Right cardiac atrium (tissue), 5 donors: ENCODE results near the gene C1D. TPM values are rescaled to one million over a fixed set of nuclear protein-coding genes. Genes with fewer than 3 reads are reported as not detected.
"Not testable (repeated sequence)": the region's sequence is repeated elsewhere in the genome, so short reads cannot be mapped to it uniquely, and the experiment has no call there.

Experiments
- ATAC-seq, 2 donors: fragments of 200-7000 bp; cut with Tn5 transposase; one replicate each; pipeline versions ENCODE4 v1.8.0 to v1.9.1; 2020; ENCODE audit warnings: moderate library complexity in 2 of 2, mild to moderate bottlenecking in 1 of 2
- DNase-seq, 3 donors: peaks; one replicate each; pipeline ENCODE4 v3.0.0-alpha.2; 2020
- H3K27ac ChIP-seq: one replicate; pipeline ENCODE4 v1.5.1; 2013; ENCODE audit warnings: mild to moderate bottlenecking, low read length, control low read depth, moderate library complexity
- H3K27me3 ChIP-seq: one replicate; pipeline ENCODE4 v1.6.1; 2013; ENCODE audit not compliant: control insufficient read depth, insufficient read depth
- H3K4me1 ChIP-seq: one replicate; pipeline ENCODE4 v1.6.1; 2013; ENCODE audit warnings: low read length; ENCODE audit not compliant: control insufficient read depth, insufficient read depth
- H3K4me3 ChIP-seq: one replicate; pipeline ENCODE4 v1.5.1; 2013; ENCODE audit warnings: low read length, control low read depth
- H3K9me3 ChIP-seq: one replicate; pipeline ENCODE4 v1.6.1; 2013; ENCODE audit warnings: low read length; ENCODE audit not compliant: control insufficient read depth
- WGBS: extraction: QIAGEN DNeasy Blood & Tissue Kit; methylation state at CpG from one replicate; pipeline ENCODE4 v1.1.7; 2013; 5-methylcytosine and 5-hydroxymethylcytosine counted together
- intact Hi-C, 4 donors: fragments of 100-400 bp; cut with DNase I; formaldehyde crosslinking; loops; one replicate each; pipeline versions ENCODE4 v1.11.0 to v1.14.0; 2022 to 2023
- polyA plus RNA-seq: library from polyadenylated mRNA; stranded (reverse); fragments of 200-250 nt; gene quantifications from one replicate; pipeline ENCODE4 v1.2.3, GENCODE V29; 2013
- total RNA-seq, 4 donors: library from RNA; stranded (reverse); fragmentation: NEBNext Ultra II Directional; extraction: Animal tissue kit (Norgen Biotek cat#: 25700); gene quantifications; one replicate each; pipeline ENCODE4 v1.2.1, GENCODE V29; 2021
- donor health status: healthy with polysubstance abuse.
- donor health status: DM: no; HTN: yes; CAD: no.
- donor health status: DM: no; HTN: no; CAD: no.
- donor health status: DM: no; HTN: yes; CAD: no; lungs with severe emphysema.
- donor health status: DM: yes; HTN: yes; CAD: no.

The C1D gene
- total and polyA plus RNA-seq, 5 donors, result 13.5 to 21.2 (median 17.6) TPM

DNA sequence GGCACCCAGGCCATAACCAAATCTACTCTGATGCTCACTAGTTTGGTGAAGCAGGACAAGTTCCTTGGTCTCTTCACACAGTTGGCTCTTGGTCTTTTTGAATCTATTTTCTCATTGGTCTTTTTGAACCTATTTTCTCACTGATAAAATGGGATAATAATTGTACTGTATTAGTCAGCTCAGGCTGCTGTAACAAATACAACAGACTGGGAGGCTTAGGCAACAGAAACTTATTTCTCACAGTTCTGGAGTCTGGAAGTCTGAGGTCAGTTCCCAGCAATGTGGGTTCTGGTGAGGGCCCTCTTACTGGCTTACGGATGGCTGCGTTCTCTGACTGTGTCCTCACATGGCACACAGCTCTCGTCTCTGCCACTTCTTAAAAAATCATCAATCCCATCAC is 63.5 kb downstream of the C1D start:
- 90% methylated on average over 3 of the region's 3 CpGs for WGBS
- no peak overlapping the region for H3K4me3 ChIP-seq
- H3K4me1 ChIP-seq, result no peaks in the 10 kb centered on the region
- no peaks in the 10 kb centered on the region for H3K9me3 ChIP-seq
- DNase-seq (no peak), ATAC-seq (no peak)
- intact Hi-C loops, result no loop called here
- no peak overlapping the region for H3K27ac ChIP-seq
- no peaks in the 10 kb centered on the region for H3K27me3 ChIP-seq

DNA sequence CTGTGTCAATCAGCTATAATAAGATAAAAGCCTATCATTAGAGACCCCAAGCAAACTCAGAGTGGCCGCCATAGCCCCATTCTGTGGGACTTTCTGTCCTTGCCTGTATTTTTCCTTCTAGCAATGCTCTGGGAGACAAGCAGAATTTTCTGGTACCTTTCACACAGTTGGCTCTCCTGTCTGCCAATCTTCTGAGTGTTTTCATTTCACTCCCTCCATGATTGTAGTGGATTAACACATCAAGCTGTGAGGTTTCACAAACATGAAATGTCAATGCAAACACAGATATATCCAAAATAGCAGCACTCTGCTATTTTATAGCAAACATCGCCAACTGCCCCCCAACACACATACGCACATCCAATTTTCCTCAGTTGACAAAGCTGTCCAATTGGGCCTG is 64.9 kb downstream of the C1D start:
- ATAC-seq (no peak), DNase-seq (no peak)
- no peaks in the 10 kb centered on the region for H3K27me3 ChIP-seq
- 89% methylated on average over 3 of the region's 3 CpGs for WGBS
- intact Hi-C loops, result no loop called here
- no peaks in the 10 kb centered on the region for H3K4me1 ChIP-seq
- H3K9me3 ChIP-seq, result no peaks in the 10 kb centered on the region
- no peak overlapping the region for H3K4me3 ChIP-seq
- no peak overlapping the region for H3K27ac ChIP-seq

DNA sequence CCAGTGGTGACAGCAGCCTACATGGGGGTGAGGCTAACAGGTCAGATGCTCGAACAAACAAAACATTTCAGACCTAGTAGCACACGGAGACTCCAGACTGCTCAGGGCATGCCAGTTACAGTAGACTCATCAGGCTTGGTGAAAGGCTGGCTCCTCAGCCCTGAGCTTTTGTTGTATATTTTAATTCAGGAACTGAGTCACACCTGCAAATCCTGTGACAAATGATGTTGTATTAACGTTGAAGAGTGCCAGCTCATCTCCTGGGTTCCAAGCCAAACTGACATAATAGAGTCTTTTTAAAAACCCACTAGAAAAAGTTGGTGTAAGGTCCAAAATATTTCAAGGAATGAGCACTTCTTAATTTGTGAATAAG is 65.3 kb downstream of the C1D start:
- WGBS, result 42% methylated on average over 3 of the region's 3 CpGs
- Histone ChIP-seq H3K4me1 (no peaks in the 10 kb centered on the region), H3K4me3 (no peak overlapping the region), H3K27ac (no peak overlapping the region), H3K9me3 (no peaks in the 10 kb centered on the region), H3K27me3 (no peaks in the 10 kb centered on the region)
- DNase-seq, result no peak
- intact Hi-C loops, result no loop called here
- ATAC-seq, result no peak

DNA sequence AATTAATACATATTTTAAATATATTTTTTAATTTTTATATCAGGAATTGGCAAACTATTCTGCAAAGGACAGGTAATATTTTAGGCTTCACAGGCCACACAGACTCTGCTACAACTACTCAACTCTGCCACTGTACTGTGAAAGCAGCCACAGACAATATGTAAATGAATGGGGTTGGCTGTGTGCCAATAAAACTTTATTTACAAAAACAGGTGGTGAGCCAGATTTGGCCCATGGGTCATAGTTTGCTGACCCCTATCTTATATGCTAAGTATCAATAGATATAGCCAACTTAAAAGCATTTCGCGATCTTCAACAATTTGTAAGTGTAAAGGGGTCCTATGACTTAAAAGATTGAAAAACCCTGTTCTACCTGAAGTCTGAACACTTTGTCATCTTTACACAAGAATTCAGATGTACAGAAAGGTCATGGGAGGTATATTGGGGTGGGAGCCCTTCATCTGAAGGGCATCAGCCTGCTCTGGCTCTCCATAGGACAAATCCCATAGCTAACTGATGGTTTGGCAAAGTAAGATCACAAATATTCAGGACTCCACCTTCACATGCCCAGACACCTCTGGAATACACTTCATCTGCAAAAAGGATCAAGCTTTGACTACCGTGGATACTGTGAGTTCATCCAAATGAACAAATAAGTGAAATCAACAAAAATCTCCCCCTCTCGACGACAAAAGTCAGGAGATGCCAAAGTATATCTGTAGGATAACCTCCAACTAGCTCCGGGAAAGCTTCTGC is 65.9 kb downstream of the C1D start:
- DNase-seq, result no peak
- ATAC-seq, result no peak
- Histone ChIP-seq H3K27me3 (no peaks in the 10 kb centered on the region), H3K27ac (no peak overlapping the region), H3K4me1 (no peaks in the 10 kb centered on the region), H3K4me3 (no peak overlapping the region), H3K9me3 (no peaks in the 10 kb centered on the region)
- intact Hi-C loops, result no loop called here
- 74% methylated on average over 6 of the region's 6 CpGs for WGBS

DNA sequence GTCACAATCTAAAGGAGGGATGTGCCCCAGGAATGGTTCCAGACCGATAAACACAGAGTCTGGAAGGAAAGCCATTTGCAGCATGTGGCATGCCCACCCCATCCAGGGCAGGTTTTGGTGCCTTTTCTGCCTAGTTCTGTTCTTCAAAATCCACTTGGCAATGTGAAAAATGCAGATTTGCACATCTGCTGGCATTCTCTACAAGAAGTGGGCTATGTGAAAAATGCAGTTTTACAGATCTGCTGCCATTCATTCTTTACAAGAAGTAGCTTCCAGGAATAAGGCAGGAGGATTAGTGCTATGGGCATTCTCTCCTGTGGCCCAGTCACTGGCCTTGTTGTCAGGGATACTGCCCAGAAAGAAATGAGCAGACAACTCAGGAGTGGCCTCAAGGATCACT is 68.1 kb downstream of the C1D start:
- ATAC-seq (no peak), DNase-seq (no peak)
- Histone ChIP-seq H3K27ac (no peak overlapping the region), H3K4me1 (no peaks in the 10 kb centered on the region), H3K27me3 (no peaks in the 10 kb centered on the region), H3K9me3 (no peaks in the 10 kb centered on the region), H3K4me3 (no peak overlapping the region)
- WGBS, result 73% methylated on average over 1 of the region's 1 CpG
- intact Hi-C loops, result no loop called here

DNA sequence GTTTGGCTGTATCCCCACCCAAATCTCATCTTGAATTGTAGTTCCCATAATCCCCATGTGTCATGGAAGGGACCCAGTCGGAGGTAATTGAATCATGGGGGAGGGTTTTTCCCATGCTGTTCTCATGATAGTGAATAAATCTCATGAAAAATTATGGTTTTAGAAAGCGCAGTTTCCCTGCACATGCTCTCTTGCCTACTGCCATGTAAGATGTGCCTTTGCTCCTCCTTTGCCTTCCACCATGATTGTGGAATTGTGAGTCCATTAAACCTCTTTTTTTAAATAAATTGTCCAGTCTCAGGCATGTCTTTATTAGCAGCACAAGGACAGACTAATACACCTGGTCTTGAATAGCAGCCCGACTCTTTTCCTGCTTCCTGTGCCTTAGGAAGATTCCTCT is 68.7 kb downstream of the C1D start:
- intact Hi-C loops, H3K9me3 ChIP-seq, DNase-seq, H3K4me3 ChIP-seq, H3K27me3 ChIP-seq, ATAC-seq, H3K27ac ChIP-seq, H3K4me1 ChIP-seq: not testable (repeated sequence)
- 89% methylated on average over 3 of the region's 3 CpGs for WGBS

GRCh38 chr2:67993329-67993728 is 69.5 kb downstream of the C1D start:
- intact Hi-C loops, result no loop called here
- DNase-seq, result no peak
- Histone ChIP-seq H3K27ac (no peak overlapping the region), H3K27me3 (no peaks in the 10 kb centered on the region), H3K9me3 (no peaks in the 10 kb centered on the region), H3K4me3 (no peak overlapping the region), H3K4me1 (no peaks in the 10 kb centered on the region)
- WGBS, result 71% methylated on average over 3 of the region's 3 CpGs
- no peak for ATAC-seq

GRCh38 chr2:67991456-67991855 is 71.3 kb downstream of the C1D start:
- Histone ChIP-seq H3K4me1 (no peaks in the 10 kb centered on the region), H3K27ac (no peak overlapping the region), H3K9me3 (no peaks in the 10 kb centered on the region), H3K27me3 (no peaks in the 10 kb centered on the region), H3K4me3 (no peak overlapping the region)
- ATAC-seq (no peak), DNase-seq (no peak)
- intact Hi-C loops, result no loop called here
- 44% methylated on average over 2 of the region's 2 CpGs for WGBS

Other genes starting within 250 kb of the C1D start
- 10 to 100 TPM in 1 of 4 donors, 1 to 10 TPM in 3; 8.3 to 15.8 (median 8.5) TPM for gene PNO1, start 94.9 kb upstream of the C1D start, total RNA-seq
- gene PNO1, start 94.9 kb upstream of the C1D start, polyA plus RNA-seq, result 7.0 TPM
- gene PPP3R1, start 189.5 kb upstream of the C1D start, total RNA-seq, result 10 to 100 TPM; 37.9 to 46.2 (median 42.9) TPM
- 21.4 TPM for gene PPP3R1, start 189.5 kb upstream of the C1D start, polyA plus RNA-seq